Stomach (tissue), 9 donors: Measurements from ENCODE around the gene CPLX3. TPM values are rescaled to one million over a fixed set of nuclear protein-coding genes. Genes with fewer than 3 reads are reported as not detected.

Experiments
- DNase-seq, 2 donors: peaks; one replicate each; pipeline versions ENCODE4 v3.0.0 to v3.0.0-alpha.2; 2013 to 2019
- H3K27ac ChIP-seq, 5 donors: fragments of 200-600 bp in 4 of 5; sonication (generic) in 4 of 5; one replicate each; pipeline ENCODE4 v1.5.1; 2013 to 2019; ENCODE audit warnings: mild to moderate bottlenecking in 1 of 5, moderate library complexity in 1 of 5
- H3K27me3 ChIP-seq, 3 donors: fragments of 200-600 bp; sonication (generic); one replicate each; pipeline ENCODE4 v1.5.1; 2017 to 2019; ENCODE audit warnings: mixed run types in 1 of 3
- H3K36me3 ChIP-seq, 4 donors: fragments of 200-600 bp; sonication (generic); 1 replicate in 3 of 4; 2 replicates in 1 of 4; pipeline ENCODE4 v1.5.1; 2016 to 2019
- H3K4me1 ChIP-seq, 4 donors: fragments of 200-600 bp; sonication (generic); one replicate each; pipeline ENCODE4 v1.5.1; 2016 to 2019
- H3K4me3 ChIP-seq, 4 donors: fragments of 200-600 bp; sonication (generic) in 3 of 4; one replicate each; pipeline ENCODE4 v1.5.1; 2016 to 2019; ENCODE audit warnings: mild to moderate bottlenecking in 1 of 4
- H3K9me3 ChIP-seq, 4 donors: fragments of 200-600 bp; sonication (generic); one replicate each; pipeline ENCODE4 v1.5.1; 2016 to 2019
- EP300 ChIP-seq: sonication (generic); formaldehyde crosslinking; IDR thresholded peaks from one replicate; pipeline ENCODE4 v1.6.1; 2017; ENCODE audit warnings: antibody characterized with exemption
- POLR2A ChIP-seq, 4 donors: fragments of 450-650 bp; IDR thresholded peaks; one replicate each; pipeline ENCODE4 v1.6.1; 2016; ENCODE audit warnings: antibody characterized with exemption in 4 of 4, control low read depth in 2 of 4, mild to moderate bottlenecking in 1 of 4, moderate library complexity in 1 of 4
- POLR2AphosphoS5 ChIP-seq, 3 donors: sonication (generic); formaldehyde crosslinking; IDR thresholded peaks; one replicate each; pipeline ENCODE4 v1.6.1; 2016; ENCODE audit warnings: antibody characterized with exemption in 3 of 3
- WGBS, 5 donors: extraction: QIAGEN DNeasy Blood & Tissue Kit in 3 of 5; methylation state at CpG; one replicate each; pipeline versions ENCODE4 v1.1.5 to v1.1.7; 2013 to 2018; 5-methylcytosine and 5-hydroxymethylcytosine counted together
- intact Hi-C: fragments of 100-400 bp; cut with DNase I; formaldehyde crosslinking; loops from one replicate; pipeline ENCODE4 v1.15.1; 2023; ENCODE audit warnings: low total_unique reads
- polyA plus RNA-seq, 3 donors: library from polyadenylated mRNA; stranded (reverse); fragments of 200-250 nt; gene quantifications; one replicate each; pipeline ENCODE4 v1.2.3, GENCODE V29; 2013
- total RNA-seq, 5 donors: library from RNA; depleted of rRNA; stranded (reverse); fragments of >200 nt; gene quantifications; one replicate each; pipeline versions ENCODE4 v1.1.0 to v1.2.3, GENCODE V29; 2014 to 2016
- TF ChIP-seq, protein P1 (sequence below), 7 experiments: fragments of 450-650 bp in 4 of 7; fragments of 200-600 bp in 3 of 7; sonication (generic) in 3 of 7; IDR thresholded peaks; one replicate each; pipeline ENCODE4 v1.5.1; 2016 to 2019; ENCODE audit warnings: antibody characterized with exemption in 7 of 7, control low read depth in 2 of 7, mild to moderate bottlenecking in 1 of 7
- donor health status: healthy with polysubstance abuse.
- donor health status: Bipolar disorder and iron deficiency.
- donor health status: healthy.

Gene CPLX3
- total and polyA plus RNA-seq, 8 donors = 0.61 to 57.8 (median 19.4) TPM; not detected in 4

DNA sequence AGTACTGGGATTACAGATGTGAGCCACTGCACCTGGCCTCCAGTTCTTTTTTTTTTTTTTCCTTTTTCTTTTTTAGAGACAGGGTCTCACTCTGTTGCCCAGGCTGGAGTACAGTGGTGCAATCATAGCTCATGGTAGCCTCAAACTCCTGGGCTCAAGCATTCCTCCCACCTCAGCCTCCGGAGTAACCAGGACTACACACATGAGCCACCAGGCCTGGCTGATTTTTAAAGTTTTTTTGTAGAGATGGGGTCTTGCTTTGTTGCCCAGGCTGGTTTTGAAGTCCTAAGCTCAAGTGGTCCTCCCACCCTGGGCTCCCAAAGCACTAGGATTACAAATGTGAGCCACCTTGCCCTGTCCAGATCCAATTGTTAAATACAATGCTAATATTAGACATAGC, 30.1 kb downstream of the CPLX3 start:
- no peak for DNase-seq
- peaks cover 27 to 43% (median 33%) of the 10 kb centered on the region in 4 donors for H3K36me3 ChIP-seq
- 98 to 100% (median 100%) methylated on average over 1 of the region's 1 CpG for WGBS, 5 donors
- H3K4me3 ChIP-seq = no peak overlapping the region
- H3K4me1 ChIP-seq = peaks cover 35 to 43% (median 38%) of the 10 kb centered on the region in 4 donors
- H3K27ac ChIP-seq = peak overlapping the region in 1 of 5 donors; percentile 34
- TF ChIP-seq POLR2A (IDR thresholded peaks at IDR 0.05) (no peak), POLR2AphosphoS5 (IDR thresholded peaks at IDR 0.05) (no peak), EP300 (no peak)
- TF ChIP-seq, protein P1, sequence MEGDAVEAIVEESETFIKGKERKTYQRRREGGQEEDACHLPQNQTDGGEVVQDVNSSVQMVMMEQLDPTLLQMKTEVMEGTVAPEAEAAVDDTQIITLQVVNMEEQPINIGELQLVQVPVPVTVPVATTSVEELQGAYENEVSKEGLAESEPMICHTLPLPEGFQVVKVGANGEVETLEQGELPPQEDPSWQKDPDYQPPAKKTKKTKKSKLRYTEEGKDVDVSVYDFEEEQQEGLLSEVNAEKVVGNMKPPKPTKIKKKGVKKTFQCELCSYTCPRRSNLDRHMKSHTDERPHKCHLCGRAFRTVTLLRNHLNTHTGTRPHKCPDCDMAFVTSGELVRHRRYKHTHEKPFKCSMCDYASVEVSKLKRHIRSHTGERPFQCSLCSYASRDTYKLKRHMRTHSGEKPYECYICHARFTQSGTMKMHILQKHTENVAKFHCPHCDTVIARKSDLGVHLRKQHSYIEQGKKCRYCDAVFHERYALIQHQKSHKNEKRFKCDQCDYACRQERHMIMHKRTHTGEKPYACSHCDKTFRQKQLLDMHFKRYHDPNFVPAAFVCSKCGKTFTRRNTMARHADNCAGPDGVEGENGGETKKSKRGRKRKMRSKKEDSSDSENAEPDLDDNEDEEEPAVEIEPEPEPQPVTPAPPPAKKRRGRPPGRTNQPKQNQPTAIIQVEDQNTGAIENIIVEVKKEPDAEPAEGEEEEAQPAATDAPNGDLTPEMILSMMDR (IDR thresholded peaks at IDR 0.05) = no peak
- H3K9me3 ChIP-seq = no peaks in the 10 kb centered on the region
- H3K27me3 ChIP-seq = no peaks in the 10 kb centered on the region
- intact Hi-C loops = no loop called here

DNA sequence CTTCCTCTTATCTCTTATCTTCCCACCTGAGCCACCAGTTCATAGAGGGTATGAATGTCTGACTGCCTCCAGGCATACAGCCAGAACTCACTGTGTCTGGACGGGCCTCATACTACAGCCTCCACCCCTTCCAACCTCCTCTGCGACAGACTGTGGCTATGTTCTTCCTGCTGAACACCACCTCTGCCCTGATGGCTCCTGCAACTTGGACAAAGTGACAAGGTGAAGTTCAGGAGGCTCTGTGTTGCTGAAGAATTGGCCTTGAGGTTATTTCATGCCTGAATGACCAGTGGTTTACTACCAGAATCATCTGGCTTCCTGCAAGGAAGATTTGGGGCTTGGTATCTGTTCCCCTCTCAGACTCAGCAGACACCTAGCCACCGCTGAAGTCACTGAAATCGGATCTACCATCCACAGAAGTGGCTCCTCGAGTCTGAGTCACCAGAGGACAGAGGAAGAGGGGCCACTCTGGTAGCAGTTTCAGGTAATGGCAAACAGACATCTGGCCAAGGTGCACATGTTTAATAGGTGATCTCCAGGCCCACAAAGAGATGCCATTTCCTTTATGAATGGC, 30.7 kb downstream of the CPLX3 start:
- TF ChIP-seq, protein P1 (IDR thresholded peaks at IDR 0.05) = no peak
- TF ChIP-seq POLR2AphosphoS5 (IDR thresholded peaks at IDR 0.05) = peak in 1 of 3 donors; percentile 44
- peak in 1 of 2 donors; percentile 55 for DNase-seq
- H3K27ac ChIP-seq = peak overlapping the region in 2 of 5 donors; percentile 34 to 49
- peaks cover 35 to 43% (median 38%) of the 10 kb centered on the region in 4 donors for H3K4me1 ChIP-seq
- no peaks in the 10 kb centered on the region for H3K27me3 ChIP-seq
- no peak overlapping the region for H3K4me3 ChIP-seq
- intact Hi-C loops = no loop called here
- no peaks in the 10 kb centered on the region for H3K9me3 ChIP-seq
- 35 to 54% (median 46%) methylated on average over 5 of the region's 5 CpGs for WGBS, 5 donors
- H3K36me3 ChIP-seq = peaks cover 21 to 37% (median 26%) of the 10 kb centered on the region in 4 donors

DNA sequence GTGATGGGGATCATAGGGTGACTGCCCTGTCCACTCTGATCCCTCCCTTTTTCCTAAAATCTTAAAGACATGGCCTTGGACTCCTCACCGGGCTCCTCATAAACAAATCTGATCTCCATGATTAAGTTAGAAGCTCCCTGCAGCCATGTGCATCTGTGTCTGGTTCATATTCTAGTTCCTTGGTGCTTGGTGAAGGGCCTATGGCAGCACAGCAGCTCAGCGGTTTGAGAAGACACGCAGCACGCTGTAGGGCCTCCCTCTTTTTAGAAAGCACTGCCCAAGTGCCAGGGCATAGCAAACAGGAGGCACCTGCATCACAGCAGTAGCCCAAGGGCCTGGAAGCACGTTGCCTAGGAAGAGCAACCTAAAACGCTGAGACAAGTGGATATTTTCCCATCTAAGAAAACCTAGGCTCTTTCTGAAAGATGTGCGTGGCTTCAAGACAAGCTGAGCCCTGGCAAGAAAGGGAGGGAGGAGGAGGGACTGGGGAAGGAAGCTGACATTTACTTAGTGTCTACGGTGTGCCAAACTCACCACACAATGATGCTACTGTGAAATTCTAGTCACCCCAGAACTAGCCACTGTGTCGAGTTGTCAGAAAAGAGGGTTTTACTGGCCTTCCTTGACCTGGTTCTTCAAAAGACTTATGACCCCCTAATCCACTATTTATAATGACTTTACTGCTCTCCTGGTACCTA, 31.4 kb downstream of the CPLX3 start:
- TF ChIP-seq, protein P1 (IDR thresholded peaks at IDR 0.05) = no peak
- TF ChIP-seq EP300 = no peak
- TF ChIP-seq POLR2A (IDR thresholded peaks at IDR 0.05) = no peak
- TF ChIP-seq POLR2AphosphoS5 (IDR thresholded peaks at IDR 0.05) = no peak
- no peak for DNase-seq
- Histone ChIP-seq H3K4me1 (peaks cover 35 to 43% (median 38%) of the 10 kb centered on the region in 4 donors), H3K27ac (peak overlapping the region in 2 of 5 donors; percentile 34 to 49), H3K36me3 (peaks cover 14 to 30% (median 20%) of the 10 kb centered on the region in 4 donors), H3K9me3 (no peaks in the 10 kb centered on the region), H3K4me3 (no peak overlapping the region), H3K27me3 (no peaks in the 10 kb centered on the region)
- intact Hi-C loops = no loop called here
- WGBS, 5 donors = 50 to 58% (median 54%) methylated on average over 9 of the region's 9 CpGs

DNA sequence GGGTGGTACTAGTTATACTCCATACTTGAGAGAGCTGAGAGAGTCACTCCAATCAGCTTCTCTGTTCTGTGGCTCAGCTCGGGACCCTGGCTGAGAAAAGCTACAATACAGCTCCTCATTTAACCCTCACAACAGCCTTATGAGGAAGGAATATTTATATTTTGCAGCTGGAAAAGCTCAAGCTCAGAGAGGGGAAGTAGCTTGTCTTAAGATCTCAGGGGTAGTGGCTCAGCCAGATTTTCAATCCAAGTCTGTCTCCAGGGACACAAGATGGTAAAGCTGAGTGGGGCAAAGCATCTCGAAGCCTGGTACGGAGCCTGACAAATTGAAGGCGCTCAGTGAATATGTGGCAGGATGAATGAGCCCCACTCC, 31.9 kb downstream of the CPLX3 start:
- no peak overlapping the region for H3K4me3 ChIP-seq
- peaks cover 35 to 49% (median 38%) of the 10 kb centered on the region in 4 donors for H3K4me1 ChIP-seq
- WGBS, 5 donors = 59 to 76% (median 68%) methylated on average over 4 of the region's 4 CpGs
- no peaks in the 10 kb centered on the region for H3K27me3 ChIP-seq
- TF ChIP-seq EP300 (no peak), POLR2A (IDR thresholded peaks at IDR 0.05) (no peak), POLR2AphosphoS5 (IDR thresholded peaks at IDR 0.05) (no peak)
- TF ChIP-seq, protein P1 (IDR thresholded peaks at IDR 0.05) = no peak
- H3K36me3 ChIP-seq = peaks cover 9 to 25% (median 15%) of the 10 kb centered on the region in 4 donors
- H3K27ac ChIP-seq = peak overlapping the region in 2 of 5 donors; percentile 34 to 43
- no peak for DNase-seq
- no peaks in the 10 kb centered on the region for H3K9me3 ChIP-seq
- intact Hi-C loops = no loop called here
